A673 (cell line): ENCODE measurements around the gene ZDHHC16.

Experiments used
- EZH2 ChIP-seq: fragments of 200-600 bp; sonication (generic); IDR thresholded peaks from 2 replicates; pipeline ENCODE4 v1.6.1; 2017; ENCODE audit warnings: borderline replicate concordance, low read depth, mild to moderate bottlenecking, mixed read lengths, antibody characterized with exemption, low read length; ENCODE audit not compliant: poor library complexity, severe bottlenecking
- TF ChIP-seq, protein P1 (sequence below): fragments of 300-800, 200-600 bp; sonication (generic); conservative IDR thresholded peaks from 2 replicates; pipeline ENCODE4 v1.5.1; 2017; ENCODE audit warnings: low read depth, mild to moderate bottlenecking, antibody characterized with exemption, low read length, moderate library complexity, mixed read lengths

DNA sequence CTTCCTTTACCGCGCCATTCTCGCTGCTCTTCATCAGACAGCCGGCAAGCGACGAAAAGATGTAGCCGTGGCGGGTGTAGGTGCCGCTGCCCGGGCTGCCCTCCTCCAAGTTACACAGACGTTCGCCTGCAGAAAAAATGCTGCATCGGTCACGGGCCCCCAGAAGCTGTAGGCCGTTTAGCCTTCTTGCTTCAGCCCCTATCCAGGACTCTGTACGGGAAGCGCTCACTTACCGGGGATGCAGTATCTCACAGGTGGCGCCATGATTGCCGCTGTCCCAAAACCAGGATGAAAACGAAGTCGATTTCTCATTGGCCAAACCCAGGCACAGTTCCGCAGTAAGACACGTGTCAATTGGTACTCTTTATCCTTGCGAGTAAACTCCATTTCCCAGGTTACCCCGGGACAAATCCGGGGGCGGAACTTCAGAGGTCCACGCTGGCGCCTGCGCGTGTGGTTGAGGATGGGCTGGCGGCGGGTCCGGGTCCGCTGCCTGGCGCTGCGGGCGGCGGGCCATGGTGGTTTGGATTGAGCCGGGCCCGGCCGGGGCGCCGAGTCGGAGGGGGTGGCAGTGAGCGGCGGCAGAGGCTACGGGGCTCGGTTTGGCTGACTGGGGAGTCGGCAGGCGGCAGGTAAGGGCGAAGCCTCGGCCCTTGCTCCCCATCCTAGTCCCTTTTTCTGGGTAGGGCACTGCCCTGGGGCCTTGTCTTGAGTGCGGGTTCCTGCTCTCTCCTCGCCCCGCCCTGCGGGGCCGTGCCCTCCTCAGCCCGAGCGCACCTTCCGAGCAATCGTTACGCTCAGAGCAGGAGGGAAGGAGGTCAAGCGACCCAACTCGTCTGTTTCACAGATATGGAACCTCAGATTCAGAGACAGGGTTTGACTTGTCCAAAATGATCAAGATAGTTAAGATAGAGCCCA is at the start of gene ZDHHC16, which contains the start of gene EXOSC1:
- TF ChIP-seq, protein P1, sequence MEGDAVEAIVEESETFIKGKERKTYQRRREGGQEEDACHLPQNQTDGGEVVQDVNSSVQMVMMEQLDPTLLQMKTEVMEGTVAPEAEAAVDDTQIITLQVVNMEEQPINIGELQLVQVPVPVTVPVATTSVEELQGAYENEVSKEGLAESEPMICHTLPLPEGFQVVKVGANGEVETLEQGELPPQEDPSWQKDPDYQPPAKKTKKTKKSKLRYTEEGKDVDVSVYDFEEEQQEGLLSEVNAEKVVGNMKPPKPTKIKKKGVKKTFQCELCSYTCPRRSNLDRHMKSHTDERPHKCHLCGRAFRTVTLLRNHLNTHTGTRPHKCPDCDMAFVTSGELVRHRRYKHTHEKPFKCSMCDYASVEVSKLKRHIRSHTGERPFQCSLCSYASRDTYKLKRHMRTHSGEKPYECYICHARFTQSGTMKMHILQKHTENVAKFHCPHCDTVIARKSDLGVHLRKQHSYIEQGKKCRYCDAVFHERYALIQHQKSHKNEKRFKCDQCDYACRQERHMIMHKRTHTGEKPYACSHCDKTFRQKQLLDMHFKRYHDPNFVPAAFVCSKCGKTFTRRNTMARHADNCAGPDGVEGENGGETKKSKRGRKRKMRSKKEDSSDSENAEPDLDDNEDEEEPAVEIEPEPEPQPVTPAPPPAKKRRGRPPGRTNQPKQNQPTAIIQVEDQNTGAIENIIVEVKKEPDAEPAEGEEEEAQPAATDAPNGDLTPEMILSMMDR = peak; percentile 33; the same call in 1 of the 2 replicates
- TF ChIP-seq EZH2 = no peak
